HG03280 (cell line): ENCODE data around the gene ARL2.

Source experiments
- ATAC-seq: cut with Tn5 transposase; IDR thresholded peaks from one replicate; pipeline ENCODE4 v1.9.1; 2021; ENCODE audit warnings: mild to moderate bottlenecking, moderate library complexity; ENCODE audit not compliant: unreplicated experiment

The ARL2 gene

GRCh38 chr11:65045061-65045460 is 31.1 kb downstream of the ARL2 start:
- ATAC-seq, result no peak

DNA sequence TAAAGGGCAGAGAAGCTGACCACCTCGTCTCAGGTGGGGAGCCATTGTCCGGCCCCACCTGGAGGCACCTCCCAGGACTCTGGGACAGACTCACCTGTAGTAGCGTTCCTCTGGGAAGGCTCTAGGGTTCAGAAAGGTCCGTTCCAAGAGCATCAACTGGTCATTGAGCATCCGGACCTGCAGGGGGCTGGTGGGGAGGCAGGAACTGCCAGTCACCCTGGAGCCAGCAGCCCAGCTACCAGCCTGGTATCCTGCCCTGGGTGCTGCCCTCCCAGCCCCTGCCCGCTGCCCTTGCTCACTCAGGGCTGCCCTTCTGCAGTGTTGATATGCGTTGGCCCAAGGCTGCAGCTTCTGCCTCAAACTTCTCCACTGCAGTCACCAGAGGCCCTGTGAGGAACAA is 31.8 kb downstream of the ARL2 start:
- no peak for ATAC-seq

GRCh38 chr11:65047581-65048422 is 33.8 kb downstream of the ARL2 start:
- no peak for ATAC-seq

DNA sequence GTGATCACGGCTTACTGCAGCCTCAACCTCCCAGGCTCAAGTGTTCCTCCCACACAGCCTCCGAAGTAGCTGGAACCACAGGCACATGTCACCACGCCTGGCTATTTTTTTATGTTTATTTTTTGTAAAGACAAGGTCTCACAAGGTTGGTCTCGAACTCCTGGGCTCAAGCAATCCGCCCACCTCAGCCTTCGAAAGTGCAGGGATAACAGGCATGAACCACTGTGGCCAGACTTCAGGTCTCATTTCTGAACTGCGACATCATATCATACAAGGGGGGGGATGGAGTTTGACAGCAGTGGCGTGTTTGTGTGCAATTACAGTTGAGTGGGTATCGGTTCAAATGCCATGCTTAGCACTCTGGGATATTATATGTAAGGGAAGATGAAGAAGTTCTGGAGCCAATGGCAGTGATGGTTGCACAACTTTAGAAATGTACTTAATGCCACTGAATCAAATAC is 37.5 kb downstream of the ARL2 start:
- no peak for ATAC-seq

DNA sequence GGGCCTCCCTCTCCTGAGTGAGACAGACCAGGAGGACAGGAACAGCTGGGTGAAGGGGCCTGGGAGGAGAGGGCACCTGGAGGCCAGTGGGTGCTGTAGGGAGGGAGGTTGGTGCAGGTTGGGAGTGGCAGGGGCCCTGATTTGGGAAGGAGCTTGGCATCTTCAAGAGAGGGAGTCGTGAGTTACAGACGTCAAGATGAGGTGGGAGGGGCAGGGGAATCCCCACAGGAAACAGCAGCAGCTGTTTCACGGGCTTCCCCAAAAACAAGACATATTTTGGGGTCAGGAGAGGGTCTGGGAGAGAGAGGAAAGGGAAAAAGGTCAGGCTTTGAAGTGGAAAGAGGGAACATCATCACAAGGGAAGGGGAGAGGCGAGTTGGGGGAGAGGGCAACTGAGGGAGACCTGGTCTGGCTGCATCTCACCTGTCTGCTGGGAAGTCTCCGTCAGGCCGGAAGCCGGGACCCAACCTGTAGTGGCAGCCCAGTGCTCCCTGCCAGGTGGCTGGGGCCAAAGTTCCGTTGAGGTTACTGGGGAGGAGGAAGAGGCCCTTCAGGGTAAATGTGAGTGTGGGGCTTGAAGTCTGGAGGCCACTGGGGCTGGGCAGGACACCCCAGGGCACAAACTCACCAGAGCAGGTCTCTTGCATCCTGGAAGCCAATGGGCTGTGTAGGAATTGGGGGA is 40.0 kb downstream of the ARL2 start:
- ATAC-seq, result no peak

GRCh38 chr11:65055538-65055937 is 41.6 kb downstream of the ARL2 start:
- ATAC-seq, result no peak

DNA sequence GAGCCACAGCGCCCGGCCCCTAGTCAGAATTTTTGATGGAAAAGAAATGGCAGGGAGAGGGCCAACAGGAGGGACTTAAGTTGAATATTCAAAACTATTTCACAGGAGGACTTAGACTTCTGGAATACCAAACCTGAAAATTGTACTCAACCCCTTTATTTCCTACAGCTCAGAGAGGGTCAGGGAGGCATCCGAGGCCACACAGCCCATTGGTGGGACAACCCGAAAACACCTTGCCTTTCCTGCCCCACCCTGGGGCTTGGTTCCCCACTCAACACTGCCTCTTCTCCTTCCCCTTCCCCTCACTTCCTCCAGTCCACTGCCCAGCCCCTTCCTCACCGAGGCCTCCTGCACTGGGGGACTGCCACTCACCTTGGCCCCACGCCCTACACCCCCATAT is 43.0 kb downstream of the ARL2 start:
- no peak for ATAC-seq

- ATAC-seq, result no peak
These were observed 43.6 kb downstream of the ARL2 start for GRCh38 chr11:65057526-65057925.

DNA sequence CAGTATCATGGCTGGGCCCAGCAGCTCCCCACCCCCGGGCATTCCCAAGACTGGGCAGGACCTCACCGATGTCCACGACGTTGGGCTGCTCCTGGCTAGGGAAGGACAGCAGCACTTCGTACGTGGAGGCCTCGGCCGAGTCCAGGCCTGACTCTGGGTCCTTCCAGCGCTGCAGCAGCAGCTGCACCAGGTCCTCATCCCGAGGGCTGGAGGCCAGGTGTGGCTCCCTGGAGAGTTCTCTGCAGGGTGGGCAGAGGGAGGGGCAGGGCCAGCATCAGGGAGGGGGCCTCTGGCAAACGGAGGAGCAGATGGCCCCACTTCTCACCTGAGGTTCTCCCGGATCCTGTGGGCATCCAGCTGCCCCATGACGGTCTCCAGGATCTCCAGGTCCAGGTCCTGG is 44.1 kb downstream of the ARL2 start:
- ATAC-seq, result no peak

- ATAC-seq, result no peak
These were observed 44.6 kb downstream of the ARL2 start, which contains the start of gene NAALADL1 for GRCh38 chr11:65058419-65059054. NAALADL1 (minus strand) TSS chr11:65058553; CDS start chr11:65058521, 32 bp downstream.

- ATAC-seq, result no peak
These were observed 45.6 kb downstream of the ARL2 start for GRCh38 chr11:65059523-65059922.

- ATAC-seq, result no peak
These were observed 46.2 kb downstream of the ARL2 start for GRCh38 chr11:65059959-65060824.

- ATAC-seq, result no peak
These were observed 47.0 kb downstream of the ARL2 start for GRCh38 chr11:65060913-65061408.

GRCh38 chr11:65063532-65063931 is 49.6 kb downstream of the ARL2 start:
- no peak for ATAC-seq

- ATAC-seq, result no peak
These were observed 50.9 kb downstream of the ARL2 start for GRCh38 chr11:65064847-65065240.

DNA sequence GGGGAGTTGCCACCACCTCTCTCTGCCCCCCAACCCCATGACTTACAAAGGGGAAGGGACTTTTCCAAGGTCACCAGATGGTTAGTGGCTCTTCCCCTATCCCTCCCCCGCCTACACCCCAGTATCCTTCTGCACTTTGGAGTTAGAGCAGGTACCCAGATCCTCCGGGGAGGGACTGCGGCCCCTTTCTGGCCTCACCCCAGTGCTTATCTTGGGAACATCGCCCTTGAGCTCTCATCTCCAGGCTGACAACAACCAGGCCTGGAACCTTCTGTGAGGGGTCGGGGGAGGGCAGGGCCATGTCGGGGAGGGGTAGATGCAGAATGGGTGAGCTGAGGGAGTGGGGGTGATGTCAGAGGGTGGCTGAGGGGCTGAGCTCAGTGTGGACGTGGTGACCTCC is 51.9 kb downstream of the ARL2 start:
- ATAC-seq, result no peak

DNA sequence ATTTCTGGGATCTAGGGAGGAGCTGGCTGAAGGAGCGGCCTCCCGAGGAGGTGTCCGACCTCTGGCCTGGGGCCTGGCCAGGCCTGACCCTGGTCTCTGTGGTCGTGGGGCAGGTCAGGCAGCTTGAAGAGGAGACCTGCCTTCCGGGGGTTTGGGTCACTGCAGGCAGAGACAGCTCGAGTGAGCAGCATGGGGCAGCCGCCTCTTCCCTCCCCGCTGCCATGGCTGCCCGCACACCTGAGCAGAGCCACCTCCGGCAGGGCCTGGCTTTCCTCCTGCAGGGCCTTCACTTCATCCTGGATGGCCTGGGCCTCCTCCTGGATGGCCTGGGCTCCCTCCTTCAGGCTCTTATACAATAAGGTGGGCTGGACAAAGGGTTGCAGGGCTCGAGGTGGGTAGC is 52.4 kb downstream of the ARL2 start:
- no peak for ATAC-seq

- no peak for ATAC-seq
These were observed 52.9 kb downstream of the ARL2 start for GRCh38 chr11:65066805-65067291.

DNA sequence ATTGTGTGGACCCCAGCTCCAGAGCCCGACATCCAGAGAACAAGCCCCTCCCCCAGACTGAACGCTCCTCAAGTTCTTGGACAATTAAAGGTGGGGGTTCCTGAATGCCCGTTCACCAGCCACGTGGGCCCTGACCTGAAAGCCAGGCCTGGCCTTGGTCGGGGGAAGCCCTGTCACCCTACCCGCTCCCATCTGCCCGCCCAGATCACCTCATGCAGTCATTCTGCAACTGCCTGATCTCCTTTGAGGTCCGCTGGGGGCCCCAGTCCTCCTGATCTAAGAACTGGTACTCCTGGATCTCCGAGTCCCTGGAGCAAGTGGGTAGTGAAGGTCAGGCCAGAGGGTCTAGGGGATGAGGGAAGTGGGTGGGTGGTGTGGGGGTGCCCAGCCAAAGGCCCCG is 53.5 kb downstream of the ARL2 start:
- ATAC-seq, result no peak

DNA sequence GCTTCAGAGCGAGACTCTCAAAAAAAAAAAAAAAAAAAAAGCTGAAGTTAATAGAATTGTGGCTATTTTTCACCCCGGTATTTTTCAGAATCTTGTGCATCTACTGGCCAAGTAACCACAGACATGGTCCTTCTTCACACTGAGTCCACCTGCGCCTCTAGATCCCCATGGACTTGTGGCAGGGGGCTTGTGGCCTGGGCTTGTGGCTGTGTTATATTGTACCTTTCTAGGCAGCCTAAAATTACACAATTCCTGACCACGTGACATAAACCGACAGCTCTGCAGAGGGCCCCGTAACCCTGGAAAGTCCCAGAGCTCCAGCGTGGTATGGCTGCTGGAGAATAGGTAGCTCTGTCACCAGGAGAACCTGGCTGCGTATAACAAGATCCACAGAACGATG is 55.3 kb downstream of the ARL2 start:
- ATAC-seq, result no peak
